ENCODE results near the gene IL1R1.
"Not testable (repeated sequence)": the region's sequence is repeated elsewhere in the genome, so short reads cannot be mapped to it uniquely, and the experiment has no call there.

Gene IL1R1

DNA sequence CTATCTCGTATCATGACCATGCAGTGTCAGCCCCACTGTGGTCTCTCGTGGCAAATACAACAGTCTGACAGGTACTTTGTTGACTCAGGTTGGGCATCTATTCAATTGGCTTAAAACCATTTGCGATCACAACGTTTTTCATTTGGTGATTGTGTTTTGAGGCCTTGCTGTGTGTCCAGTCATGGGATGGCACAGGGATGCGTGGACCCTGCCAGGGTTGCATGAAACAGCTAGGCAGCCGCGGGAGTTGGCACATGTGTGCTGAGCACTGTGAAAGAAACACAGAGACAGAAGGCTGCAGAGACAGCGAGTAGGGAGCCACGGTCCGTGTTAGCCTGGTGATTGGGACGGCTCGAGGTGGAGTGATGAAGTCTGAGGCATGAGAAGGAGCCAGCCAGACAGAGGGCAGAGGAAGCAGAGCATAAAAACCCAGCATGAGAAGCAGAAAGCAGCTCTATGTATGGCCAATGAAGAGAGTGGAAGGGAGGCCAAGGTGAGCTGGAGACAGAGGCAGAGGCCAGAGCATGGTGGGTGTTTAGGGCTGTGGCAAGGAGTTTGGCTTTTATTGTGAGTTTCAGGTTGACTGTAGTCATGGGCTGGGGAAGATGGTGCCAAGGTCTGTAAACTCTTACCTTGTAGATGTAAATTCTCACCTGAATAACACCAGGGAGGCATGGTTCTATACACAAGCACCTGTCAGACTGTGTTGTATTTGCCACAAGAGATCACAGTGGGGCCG, 31.8 kb upstream of the IL1R1 start:
- no peak for DNase-seq (ENCODE audit: low read depth in 2 of 2)

DNA sequence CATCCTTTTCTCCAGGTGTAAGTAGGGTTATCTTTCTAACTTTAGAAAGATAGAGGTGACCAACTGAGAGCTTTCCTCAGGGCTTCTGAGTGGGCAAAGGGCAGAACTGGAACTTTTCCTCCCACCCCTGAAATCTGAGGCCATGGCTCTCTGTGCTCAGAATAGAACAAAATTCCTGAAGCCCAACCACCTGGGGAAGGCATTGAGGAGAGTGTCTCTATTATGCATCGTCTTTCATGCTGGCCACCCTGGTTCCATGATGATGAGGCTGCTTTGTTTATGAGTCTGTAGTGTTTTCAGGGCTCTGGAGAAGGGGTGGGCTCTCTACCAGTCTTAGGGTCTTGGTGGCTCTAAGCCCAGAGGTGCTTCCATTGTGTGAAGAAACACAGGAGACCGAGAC, 30.7 kb upstream of the IL1R1 start:
- no peak for DNase-seq (ENCODE audit: low read depth in 2 of 2)

DNA sequence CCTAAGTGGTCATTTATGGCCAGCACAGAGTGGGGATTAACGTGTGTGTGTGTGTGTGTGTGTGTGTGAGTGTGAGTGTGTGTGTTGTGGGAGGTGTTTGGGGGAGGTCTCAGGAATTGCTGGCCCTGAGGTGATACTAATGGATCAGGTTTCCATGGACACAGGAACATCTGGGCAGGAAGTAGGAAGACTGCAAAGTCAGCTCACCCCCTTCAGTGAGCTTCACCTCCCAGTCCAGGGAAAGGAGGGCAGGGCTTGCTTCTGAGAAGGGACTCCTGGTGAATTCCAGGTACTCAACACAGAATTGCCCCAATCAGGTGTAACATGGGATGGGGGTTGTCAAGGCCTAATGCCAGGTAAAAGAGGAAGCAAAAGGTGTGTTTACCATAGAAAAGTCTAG, 30.3 kb upstream of the IL1R1 start:
- no peak for DNase-seq (ENCODE audit: low read depth in 2 of 2)

DNA sequence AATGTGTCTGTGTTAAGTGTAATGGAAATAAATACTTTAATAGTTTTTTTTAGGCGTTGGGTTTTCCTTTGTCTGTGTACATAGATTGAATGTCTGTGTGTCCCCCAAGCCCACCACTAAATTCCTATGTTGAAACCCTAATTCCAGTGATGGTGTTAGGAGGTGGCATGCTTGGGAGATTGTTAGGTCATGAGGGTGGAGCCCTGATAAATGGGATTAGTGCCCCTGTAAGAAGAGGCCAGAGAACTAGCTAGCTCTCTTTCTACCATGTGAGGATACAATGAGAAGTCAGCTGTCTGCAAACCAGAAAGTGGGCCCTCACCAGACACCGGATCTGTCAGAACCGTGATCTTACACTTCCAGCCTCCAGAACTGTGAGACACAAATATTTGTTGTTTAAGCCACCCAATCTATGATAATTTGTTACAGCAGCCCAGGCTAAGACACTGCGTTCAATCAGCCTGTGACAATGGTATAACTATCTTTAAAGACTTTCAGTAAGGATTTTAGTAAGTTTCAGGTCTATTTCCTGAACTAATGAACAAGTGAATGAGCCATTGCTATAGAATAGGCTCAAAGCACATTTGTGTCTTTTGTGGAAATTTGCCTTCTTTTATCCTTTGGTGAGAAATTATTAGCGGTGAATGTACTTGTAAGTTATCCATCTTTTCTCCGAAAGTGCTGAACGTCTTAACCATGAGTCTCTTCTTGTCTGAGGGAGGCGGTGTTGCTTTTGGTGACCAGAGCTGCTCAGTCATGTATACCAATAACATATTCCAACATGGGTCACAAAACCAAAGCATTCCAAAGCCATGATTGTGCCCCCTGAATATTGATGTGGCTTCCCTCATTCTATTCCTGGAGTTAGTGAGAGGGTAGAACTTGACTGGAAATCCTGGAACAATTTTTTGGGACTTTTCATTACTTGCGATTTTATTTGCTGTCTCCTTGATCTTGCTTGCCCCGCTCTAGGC, 29.6 kb upstream of the IL1R1 start:
- no peak for DNase-seq (ENCODE audit: low read depth in 2 of 2)

DNA sequence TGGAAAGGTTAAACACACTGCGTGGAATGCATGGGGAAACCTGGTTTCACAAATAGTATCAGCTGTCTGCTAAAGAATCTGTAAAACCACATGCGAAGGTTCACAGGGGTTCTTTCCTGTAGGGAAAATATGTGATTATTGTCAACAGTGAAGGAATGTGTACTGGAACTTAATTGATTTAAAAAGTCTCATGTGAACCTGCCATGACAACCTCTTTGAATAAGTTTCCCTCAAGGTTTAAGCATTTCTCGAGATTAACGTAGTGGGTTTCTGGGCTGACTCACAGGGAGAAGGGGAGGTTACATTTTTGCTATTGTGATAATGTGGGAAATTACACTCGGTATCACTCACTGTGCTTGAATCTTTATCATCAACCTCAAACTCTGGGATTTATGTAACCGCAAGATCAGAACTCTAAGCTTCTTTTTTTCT, 28.2 kb upstream of the IL1R1 start:
- no peak for DNase-seq (ENCODE audit: low read depth in 2 of 2)

DNA sequence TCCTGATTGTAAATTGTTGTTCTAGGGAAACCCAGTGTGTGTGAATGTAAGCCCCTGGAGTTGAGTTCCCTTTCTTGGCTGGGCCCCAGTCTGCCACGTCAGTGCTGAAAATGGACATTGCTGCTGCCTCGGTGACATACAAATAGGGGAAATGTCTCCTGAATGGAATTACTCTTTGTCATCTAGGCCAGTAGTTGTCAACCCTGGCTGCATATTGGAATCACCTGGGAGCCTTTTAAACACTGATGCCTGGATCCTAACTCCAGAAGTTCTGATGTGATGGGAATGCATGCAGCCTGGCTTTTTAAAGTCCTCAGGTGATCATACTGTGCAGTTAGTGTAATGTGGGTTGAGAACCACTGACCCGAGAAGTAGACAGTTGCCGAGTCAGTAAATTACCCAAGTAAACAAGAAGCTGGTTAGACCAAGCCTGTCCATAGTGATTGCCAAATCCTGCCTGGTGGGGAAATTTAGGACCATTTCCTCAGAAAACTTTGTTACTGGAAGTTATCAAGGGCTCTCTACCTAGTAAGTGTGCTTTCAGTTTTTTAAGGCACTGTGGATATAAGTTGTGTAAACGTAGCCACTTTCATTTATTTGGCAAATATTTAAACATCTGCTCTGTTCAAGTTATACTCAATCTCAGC, 27.6 kb upstream of the IL1R1 start:
- no peak for DNase-seq (ENCODE audit: low read depth in 2 of 2)

DNA sequence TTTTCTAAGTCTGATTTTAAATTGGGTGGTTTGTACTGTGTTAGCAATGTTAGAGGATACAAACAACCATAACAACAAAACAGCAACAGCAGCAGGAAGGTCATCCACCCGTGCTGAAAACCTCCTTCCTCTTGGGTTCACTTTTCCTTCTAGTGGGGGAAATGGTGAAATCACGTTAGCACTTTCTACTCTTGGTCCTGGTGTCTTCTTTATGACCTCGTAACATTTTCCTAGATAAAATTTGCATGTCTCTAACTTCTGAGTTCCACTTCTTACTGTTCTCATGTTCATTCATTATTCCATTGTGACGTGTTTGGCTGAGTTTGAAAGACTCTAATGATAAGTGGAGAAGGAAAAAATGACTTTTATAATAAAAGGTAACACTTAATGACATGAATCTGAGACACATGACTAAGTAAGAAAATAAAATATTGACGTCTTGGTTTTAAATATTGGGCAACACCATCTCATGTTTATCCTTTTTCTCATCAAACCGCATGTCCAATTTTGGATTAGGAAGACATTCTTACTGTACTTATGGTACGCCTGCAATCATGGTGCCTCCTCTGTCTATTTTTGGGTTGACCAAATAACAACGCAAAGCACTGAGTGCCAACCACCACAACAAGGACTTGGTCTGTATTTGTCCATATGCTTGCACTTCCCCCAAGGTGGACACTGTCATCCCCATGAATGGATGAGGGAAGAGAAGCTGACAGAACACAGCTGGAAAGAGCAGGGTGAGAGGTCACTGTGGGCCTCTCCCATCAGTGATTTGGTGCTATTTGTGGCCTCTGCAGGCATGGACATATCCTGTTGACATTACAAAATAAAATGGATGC, 25.7 kb upstream of the IL1R1 start:
- DNase-seq (ENCODE audit: low read depth in 2 of 2) = no peak

DNA sequence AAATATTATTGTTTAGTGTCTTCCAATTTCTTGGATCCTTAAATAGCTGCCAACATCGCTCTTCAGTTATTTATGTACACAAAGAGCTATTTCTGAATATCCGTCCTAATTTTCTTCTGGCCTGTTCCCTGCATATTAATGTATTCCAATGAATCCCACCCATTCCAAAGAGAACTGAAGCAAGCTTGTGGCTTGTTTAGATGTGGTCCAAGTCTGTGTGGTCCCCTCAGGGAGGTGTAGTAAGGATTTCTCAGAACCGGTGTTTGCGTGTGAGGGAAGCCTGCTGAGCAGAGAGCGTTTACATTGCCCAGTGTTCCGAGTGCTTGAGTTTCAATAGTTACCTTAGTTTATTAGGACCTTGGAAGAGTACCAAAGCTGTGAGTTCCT, 25.1 kb upstream of the IL1R1 start:
- DNase-seq (ENCODE audit: low read depth in 2 of 2) = no peak

DNA sequence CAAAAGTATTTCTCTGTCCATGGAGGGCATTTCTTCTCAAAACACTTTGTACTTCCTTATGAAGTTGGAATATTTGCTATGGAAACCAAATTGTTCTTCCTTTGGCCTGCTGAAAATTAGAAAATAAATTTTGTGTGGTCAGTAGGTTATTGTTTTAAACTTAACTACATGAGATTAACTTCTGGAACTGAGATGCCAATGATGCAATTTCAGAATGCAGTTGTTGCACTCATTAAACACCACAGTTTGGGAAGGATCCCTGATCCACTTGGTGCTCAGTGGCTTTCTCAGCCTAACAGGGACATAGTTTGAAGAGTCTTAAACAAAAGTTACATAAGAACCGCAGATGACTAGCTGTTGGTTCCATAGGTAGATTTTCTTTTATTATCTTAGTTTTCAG, 23.3 kb upstream of the IL1R1 start:
- no peak for DNase-seq (ENCODE audit: low read depth in 2 of 2)

DNA sequence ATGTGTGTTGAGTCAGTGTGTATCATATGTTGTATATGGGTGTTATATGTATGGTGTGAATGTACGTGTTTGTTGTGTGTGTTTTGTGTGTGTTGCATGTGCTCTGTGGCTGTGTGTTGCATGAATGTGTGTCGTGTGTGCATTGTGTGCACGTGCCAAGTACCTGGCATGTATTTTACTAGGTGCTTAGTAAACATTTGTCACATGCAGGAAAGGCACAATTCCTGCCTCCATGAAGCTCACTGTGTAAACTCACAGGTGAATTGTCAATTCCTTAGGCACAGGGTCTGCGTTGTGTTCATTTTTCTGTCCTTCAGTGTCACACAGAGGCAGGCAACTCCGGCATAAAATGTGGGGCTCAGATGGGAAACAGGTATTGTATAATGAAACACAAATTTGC, 22.3 kb upstream of the IL1R1 start:
- DNase-seq (ENCODE audit: low read depth in 2 of 2) = no peak

DNA sequence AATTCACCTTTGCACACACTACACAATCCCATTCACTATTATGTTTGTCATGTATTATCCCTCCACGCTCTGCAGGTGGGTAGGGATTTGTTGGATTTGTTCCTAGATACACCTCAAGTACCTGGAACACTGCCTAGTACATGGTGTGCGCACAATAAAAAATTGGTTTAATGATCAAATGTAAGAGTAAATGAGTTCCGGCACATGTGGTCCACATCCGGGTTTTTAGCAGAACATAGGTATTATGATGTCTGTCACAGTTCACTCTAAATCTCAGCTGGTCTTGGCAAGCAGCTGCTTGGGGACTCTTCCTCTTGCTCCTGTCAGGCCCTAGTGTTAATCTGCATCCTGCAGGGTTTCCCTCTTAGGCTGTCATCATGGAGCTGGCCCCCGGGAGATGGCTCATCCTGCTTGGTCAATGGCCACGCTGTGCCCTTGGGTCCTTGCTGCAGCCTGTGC, 21.8 kb upstream of the IL1R1 start:
- DNase-seq (ENCODE audit: low read depth in 2 of 2) = no peak

DNA sequence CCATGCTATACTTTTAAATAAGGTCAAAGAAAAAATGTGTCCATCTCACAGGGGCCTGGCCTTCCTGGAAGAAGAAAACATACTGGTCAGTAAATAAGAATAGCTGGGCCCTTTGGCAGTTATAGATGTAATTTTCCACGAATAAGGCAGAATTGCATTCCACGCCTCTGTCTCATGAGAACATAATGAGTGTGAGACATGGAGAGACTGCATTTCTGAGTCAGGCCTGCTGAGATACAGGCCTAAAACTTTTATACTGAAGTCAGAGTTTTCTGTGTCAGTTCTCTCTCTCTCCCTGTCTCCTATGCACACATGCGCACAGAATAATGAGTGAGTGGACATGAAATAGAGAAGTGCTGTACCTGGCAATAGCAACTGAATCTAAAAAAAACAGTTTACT, 20.4 kb upstream of the IL1R1 start:
- DNase-seq (ENCODE audit: low read depth in 2 of 2) = no peak

DNA sequence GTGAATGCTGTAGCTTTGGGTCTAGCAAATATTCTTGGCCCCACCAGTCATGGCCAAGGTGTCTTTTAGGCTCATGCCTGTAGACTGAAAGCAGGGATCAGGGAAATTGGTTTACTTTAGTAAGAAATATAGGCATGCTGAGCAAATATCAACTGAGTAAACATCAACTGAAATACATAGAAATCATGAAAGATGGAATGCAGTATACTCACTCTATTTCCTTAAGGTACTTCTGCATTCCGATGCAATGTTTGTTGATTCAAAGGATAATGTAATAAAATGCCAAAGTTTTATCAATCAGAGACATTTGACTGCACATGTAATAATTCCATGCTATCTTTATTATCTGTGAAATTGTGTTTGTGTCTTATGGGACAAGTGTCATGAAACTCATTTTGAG, 19.6 kb upstream of the IL1R1 start:
- no peak for DNase-seq (ENCODE audit: low read depth in 2 of 2)

DNA sequence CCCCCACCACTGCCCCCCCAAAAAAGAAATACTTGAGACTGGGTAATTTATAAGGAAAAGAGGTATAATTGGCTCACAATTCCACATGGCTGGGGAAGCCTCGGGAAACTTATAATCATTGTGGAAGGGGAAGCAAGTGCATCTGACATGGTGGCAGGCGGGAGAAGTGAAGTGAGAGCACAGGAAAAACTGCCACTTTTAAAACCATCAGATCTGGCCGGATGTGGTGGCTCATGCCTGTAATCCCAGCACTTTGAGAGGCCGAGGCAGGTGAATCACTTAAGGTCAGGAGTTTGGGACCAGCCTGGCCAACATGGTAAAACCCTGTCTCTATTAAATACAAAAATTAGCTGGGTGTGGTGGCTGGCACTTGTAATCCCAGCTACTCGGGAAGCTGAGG, 18.1 kb upstream of the IL1R1 start:
- not testable (repeated sequence) for DNase-seq (ENCODE audit: low read depth in 2 of 2)

DNA sequence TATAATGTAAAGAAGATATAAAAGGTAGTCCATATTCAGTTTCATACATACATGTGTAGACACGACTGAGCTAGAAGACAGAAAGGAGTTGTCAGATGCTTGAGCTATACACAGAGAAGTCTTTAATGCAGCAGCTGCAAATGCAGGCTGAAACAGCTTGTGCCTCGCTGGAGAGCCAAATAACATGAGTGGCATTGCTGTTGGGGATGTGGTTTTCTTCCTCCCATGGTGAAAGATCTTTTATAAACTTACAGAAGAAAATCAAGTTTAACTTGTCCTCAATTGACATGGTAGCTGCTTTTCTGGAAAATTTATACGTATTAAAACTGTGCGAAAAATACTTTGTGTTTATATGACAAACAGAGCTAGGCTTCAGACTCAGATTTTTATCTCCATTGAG, 16.4 kb upstream of the IL1R1 start:
- DNase-seq (ENCODE audit: low read depth in 2 of 2) = no peak

DNA sequence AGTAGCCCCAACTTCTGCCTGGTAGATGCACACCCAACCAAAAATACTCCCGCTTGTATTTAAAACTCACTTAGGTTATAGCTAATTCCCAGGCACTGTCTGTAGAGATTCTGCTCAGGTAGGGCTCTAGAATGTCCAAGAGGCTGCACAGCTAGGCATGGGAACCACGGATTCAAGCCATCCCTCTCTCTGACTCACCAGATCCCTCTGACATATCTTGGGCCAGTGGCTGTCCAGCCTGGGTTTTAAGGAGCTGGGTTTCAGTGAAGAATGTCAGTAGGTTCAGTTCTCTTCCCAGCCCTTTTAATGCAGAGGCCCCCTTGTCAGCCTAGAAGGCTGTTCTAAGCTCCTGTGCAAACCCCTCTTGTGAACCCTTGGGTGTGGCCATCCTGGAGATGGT, 15.9 kb upstream of the IL1R1 start:
- no peak for DNase-seq (ENCODE audit: low read depth in 2 of 2)

DNA sequence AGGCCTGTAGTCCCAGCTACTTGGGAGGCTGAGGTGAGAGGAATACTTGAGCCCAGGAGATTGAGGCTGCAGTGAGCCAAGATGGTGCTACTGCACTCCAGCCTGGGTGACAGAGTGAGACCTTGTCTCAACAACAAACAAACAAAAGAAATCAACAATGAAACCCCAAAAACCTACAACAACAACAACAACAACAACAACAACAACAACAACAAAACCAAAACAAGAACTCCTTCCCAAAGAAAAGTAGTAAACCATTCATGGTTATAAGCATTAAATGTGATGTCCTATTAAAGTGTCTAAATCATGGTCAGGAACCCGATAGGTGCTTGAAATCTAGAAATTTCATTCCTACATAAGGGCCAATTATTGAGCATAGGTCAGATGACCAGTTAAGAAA, 13.5 kb upstream of the IL1R1 start:
- no peak for DNase-seq (ENCODE audit: low read depth in 2 of 2)

DNA sequence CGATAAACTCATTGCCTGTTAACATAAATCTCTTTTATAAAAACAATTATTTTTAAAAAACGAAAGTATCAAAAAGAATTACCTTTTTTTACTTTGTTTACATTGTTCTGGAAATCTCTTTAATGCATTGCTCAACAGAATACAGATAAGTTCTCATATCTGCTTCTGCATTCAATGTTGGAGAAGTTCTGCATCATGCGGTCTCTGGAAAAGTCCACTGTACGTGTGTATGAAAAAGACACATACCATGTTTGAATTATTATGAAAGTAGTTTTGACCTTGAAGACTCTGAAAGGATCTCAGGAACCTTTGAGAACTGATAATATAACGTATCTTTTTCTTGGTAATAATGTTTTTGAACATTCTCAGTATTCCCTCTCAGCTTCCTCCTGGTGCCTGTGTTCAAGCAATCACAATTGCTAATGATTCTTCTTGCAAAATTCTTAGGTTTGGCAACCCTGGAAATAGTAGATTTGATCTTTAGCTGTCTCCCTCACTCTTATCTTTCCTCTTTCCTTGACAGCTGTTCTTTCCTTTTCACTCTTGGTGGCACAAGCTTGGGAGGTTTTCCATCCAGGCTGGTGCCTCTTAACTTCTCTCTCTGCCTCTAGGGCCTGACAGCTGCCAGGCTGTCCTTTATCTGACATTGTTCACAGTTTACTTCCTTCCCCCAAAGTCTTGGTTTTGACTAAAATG, 12.4 kb upstream of the IL1R1 start:
- DNase-seq (ENCODE audit: low read depth in 2 of 2) = no peak

DNA sequence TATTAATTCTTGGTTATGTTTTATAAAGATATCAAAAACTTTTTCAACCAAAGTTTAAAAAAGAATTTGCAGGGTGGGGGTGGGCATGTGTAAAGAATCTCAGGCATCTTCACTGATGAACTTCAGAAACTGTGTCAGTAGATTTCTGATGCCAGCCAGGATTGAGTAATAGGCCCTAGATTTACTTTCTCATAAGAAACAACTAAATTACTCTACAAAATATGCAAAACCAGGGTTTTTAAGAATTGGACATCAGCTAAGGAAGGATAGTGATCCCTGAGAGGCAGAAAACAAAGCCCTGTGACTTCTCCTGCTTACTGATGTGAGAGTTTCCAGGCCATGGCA, 11.9 kb upstream of the IL1R1 start:
- no peak for DNase-seq (ENCODE audit: low read depth in 2 of 2)

DNA sequence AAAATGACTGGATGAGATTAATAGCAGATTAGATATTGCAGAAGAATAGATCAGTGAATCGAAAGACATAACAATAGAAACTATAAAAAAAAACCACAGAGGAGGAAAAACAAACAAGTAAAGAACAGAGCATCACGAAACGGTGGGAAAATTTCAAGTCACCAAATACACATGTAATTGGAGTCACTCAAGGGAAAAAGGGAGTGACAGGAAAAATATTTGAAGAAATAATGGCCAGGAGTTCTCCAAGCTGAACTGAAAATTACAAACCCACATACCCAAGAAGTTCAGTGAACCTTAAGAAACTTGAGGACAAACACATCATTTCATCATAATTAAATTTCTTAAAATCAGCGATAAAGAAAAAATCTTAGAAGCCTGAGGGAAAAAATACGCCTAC, 11.0 kb upstream of the IL1R1 start:
- DNase-seq (ENCODE audit: low read depth in 2 of 2) = no peak

DNA sequence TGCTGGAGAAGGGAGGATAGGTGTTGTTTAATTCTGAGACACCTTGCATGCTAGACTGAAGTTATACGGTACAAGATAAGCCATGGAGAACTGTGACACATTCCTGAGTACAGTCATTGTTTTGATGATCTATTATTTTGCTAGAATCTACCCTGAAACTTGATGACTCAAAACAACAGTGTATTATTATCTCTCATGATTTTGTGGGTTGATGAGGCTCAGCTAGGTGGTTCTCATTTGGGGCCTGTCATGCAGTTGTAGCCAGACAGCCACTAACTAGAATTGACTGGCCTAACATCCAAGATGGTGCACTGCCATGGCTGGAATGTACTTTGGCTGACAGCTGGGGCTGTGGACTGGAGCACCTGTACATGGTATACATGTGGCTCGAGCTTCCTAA, 5.4 kb upstream of the IL1R1 start:
- DNase-seq (ENCODE audit: low read depth in 2 of 2) = no peak
